HG02973 (cell line): ENCODE data around the gene TJP3.

Experiments
- ATAC-seq: cut with Tn5 transposase; IDR thresholded peaks from one replicate; pipeline ENCODE4 v1.9.1; 2021; ENCODE audit warnings: moderate library complexity; ENCODE audit not compliant: unreplicated experiment

The TJP3 gene

GRCh38 chr19:3710265-3710812 is 2.2 kb downstream of the TJP3 start:
- no peak for ATAC-seq

- no peak for ATAC-seq
These were observed 4.8 kb downstream of the TJP3 start for GRCh38 chr19:3712663-3713611.

GRCh38 chr19:3716147-3716668 is 8.0 kb downstream of the TJP3 start:
- ATAC-seq: no peak

- ATAC-seq: no peak
These were observed 11.7 kb downstream of the TJP3 start for GRCh38 chr19:3719868-3720267.

- ATAC-seq: no peak
These were observed 12.2 kb downstream of the TJP3 start for GRCh38 chr19:3720349-3720917.

- ATAC-seq: no peak
These were observed 13.1 kb downstream of the TJP3 start for GRCh38 chr19:3721131-3721886.

- ATAC-seq: no peak
These were observed 13.8 kb downstream of the TJP3 start for GRCh38 chr19:3721887-3722442.

- no peak for ATAC-seq
These were observed 14.4 kb downstream of the TJP3 start for GRCh38 chr19:3722443-3723109.

- ATAC-seq: no peak
These were observed 14.9 kb downstream of the TJP3 start for GRCh38 chr19:3723110-3723488.

GRCh38 chr19:3723883-3724282 is 15.7 kb downstream of the TJP3 start:
- no peak for ATAC-seq

GRCh38 chr19:3725121-3725520 is 16.9 kb downstream of the TJP3 start:
- no peak for ATAC-seq

GRCh38 chr19:3725640-3726310 is 17.6 kb downstream of the TJP3 start:
- no peak for ATAC-seq

- no peak for ATAC-seq
These were observed 22.3 kb downstream of the TJP3 start for GRCh38 chr19:3730457-3730958.

GRCh38 chr19:3732108-3732507 is 23.9 kb downstream of the TJP3 start:
- ATAC-seq: no peak

- ATAC-seq: no peak
These were observed 25.5 kb downstream of the TJP3 start for GRCh38 chr19:3733549-3734309.

- ATAC-seq: no peak
These were observed 26.1 kb downstream of the TJP3 start for GRCh38 chr19:3734310-3734600.

- no peak for ATAC-seq
These were observed 28.0 kb downstream of the TJP3 start for GRCh38 chr19:3736106-3736724.

- ATAC-seq: no peak
These were observed 29.5 kb downstream of the TJP3 start for GRCh38 chr19:3737487-3738205.
